Activated CD8-positive, alpha-beta memory T cell treated with anti-CD3 and anti-CD28 coated beads for 4 hours (primary cell): ENCODE data around the gene CRABP1.

ENCODE experiments used
- DNase-seq, 2 donors: peaks; one replicate each; pipeline ENCODE4 v3.0.0-alpha.2; 2020; ENCODE audit warnings: low read depth in 2 of 2

The CRABP1 gene

DNA sequence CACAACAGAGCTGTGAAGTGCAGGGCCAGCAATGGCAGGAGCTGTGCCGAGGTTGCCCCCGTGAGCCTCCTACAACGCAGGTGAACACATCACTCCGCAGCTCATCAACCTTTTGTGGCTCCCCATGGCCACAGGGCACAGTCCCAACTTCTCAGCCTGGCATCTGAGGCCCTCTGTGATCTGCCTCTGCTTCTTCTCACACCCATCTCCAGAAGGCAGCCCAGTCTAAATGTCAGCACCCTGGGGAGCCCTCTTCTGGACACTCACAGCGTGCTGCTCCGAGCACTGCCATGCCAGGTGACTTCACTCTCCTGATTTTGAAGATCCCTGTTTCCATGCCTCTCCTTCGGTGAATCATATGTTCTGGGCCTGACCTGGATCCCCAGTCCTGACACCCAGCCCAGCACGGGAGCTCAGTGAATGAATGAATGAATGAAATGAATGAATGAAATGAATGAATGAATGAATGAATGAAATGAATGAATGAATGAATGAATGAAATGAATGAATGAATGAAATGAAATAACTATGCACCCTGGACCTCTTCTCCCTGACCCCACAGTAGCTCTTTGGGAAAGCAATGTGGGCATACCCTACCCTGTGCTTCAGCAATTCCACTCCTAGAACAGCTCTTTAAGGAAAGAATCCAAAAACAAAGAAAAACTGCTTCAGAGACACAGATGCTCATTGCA, 22.9 kb upstream of the CRABP1 start:
- DNase-seq, result no peak

DNA sequence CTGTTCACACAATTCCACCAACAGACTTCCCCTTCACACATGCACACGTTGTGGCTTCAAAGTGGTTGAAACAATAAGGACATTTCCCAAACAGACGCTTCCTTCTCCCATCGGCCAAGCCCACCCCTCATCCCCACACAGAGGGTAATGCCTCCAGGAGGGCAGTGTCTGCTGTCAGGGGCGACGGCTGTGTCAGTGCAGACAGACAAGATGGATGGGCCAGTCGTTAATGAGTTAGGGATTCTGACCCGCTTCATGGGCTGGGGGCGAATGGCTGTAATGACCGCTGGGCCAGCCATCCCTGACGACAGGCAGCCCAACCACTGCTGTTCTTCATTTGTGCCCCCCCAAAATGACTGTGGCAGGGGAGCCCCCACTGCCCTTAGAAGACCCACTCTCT, 20.6 kb upstream of the CRABP1 start:
- no peak for DNase-seq

DNA sequence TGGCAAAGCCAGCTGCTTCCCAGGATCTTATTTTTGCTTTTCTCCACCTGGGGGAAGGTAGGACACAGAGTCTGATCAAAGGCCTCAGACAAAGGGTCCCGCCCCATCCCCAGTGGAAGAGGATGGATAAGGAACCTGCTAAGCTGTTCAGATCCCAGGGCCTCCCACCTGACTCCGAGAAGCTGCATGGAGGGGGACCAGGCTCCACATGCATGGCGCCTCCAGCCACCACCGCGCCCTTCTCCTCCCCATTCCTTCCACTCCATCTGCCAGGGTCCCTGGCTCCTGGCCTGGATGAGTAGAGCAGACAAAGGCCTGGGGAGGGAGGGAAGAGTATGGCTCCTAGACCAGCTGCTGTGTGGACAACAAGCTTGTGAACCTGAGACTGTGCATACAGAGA, 20.0 kb upstream of the CRABP1 start:
- DNase-seq, result no peak

DNA sequence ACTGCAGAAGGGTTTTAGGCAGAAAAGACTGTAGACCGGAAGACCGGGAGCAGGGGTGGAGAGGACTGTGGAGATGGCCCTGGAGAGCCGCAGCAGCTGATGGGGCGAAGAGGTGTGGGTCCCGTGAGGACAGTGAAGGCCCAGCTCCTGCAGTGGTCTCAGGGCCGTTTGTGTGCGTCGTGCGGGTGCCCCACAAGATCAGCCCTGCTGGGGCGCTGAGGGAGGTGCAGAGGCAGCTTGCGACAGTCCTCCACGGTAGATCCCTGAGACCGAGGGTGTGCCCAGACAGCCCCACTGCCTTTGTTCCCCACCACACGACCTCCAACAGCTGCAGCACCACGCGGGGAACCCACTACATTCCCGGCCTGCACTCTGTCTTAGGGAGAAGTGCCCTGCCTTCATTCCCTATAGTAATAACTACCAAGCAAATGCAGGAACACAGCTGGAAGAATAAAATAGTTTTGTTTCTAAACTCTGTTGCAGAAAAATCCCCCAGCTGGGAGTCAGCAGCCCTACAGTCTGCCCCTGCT, 19.0 kb upstream of the CRABP1 start:
- DNase-seq, result no peak

DNA sequence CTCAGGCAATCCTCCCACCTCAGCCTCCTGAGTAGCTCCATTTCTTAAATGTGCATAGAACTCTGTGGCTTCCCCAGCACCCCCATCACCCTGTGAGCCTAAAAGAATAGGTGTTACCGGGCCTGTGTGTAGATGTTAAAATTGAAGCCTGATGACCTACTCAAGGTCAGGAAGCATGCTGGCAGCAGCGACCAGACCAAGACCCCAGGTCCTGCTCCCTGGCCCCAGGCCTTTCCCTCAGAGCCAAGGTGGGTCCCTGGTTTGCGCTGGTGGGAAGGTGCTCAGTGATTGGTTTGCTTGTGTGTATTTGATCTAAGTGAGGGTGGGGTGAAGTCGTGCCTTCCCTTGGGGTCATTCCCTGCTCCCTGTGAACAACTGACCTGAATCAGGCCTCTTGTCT, 18.4 kb upstream of the CRABP1 start:
- DNase-seq, result no peak

DNA sequence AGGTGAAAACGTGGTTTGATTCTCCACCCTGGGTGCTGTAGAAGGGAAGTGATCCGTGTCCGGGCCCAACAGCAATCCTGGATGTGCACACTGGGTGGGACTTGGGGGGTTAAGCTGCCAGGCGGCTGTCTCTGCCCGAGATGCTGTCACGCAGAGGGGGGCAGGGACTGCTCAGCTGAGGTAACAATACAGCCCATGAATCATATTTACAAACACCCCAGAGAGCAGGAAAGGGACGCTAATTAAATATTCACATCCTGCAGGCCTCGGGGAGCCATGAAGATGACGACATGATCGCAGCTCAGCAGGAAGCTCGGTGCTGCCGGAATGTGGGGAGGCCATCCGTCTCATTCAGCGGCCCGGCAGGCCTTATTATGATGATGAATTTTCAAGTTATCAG, 17.9 kb upstream of the CRABP1 start:
- no peak for DNase-seq

DNA sequence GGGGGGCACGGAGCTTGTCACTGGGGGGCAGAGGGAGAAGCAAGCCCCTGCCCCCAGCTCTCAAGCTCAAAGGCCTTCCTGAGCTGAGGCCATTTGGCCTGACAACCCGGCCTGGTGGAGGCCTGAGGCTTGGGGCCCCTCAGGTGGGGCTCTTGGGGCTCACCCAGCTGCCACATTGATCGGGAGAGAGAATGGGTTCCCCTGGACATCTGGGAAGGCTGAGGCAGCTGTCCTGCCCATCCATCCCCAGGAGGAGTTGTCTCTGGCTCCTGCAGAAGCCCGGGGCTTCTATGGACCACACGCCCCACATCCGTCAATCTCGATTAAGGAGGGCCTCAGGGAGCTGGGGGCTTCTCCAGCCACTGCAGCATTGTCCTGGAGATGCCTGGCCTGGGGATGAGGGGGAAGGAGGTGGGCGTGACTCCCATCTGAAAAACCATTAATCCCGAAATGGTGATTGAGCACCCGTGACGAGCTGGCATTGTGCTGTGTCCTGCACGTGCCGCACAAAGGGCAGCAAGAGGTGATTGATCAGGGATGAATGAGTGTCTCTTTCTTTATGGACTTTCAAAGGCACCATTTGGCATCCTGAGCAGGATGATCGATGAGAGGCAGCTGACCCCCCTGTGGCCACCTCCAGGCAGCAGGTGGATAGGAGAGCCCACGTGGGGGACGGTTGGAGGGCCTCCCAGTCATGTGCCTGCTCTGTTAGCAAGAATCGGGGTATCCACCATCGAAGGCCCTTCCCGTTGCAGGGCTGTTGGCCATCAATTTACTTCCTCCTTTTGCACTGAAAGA, 17.2 kb upstream of the CRABP1 start:
- no peak for DNase-seq

DNA sequence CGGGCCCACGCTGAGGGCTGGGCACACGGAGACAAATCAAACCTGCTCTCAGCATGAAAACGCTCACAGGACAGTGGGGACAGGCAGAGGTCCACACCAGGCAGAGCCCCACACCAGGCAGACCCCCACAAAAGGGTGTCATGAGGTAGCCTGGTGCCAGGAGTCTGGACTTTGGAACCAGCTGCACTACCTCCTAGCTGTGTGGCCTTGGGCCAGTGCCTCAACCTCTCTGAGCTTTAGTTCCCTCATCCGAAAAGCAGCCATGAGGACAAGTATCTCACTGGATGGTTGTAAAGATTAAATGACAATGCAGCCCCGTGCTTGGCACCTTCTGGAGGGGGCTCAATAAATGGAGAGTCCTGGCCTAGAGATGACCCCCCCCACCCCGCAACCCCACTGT, 16.5 kb upstream of the CRABP1 start:
- DNase-seq, result no peak

DNA sequence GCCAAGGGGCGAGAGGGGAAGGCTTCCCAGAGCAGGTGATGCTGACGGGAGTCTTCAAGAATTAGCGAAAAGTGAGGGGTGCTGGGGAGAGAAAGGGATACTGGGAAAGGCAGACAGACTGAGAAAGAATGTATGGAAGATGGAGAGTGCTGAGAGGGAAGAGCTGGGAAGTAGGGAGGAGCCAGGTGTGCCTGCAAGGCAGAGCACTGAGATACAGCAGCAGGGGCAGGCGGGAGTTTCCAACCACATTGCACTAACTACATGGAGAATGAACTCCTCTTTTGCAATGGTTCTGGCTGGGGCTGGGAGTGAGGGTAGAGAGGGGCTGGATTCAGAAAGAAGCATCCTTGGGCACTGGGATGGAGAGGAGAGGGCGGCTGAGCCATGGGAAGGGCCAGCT, 16.0 kb upstream of the CRABP1 start:
- no peak for DNase-seq

DNA sequence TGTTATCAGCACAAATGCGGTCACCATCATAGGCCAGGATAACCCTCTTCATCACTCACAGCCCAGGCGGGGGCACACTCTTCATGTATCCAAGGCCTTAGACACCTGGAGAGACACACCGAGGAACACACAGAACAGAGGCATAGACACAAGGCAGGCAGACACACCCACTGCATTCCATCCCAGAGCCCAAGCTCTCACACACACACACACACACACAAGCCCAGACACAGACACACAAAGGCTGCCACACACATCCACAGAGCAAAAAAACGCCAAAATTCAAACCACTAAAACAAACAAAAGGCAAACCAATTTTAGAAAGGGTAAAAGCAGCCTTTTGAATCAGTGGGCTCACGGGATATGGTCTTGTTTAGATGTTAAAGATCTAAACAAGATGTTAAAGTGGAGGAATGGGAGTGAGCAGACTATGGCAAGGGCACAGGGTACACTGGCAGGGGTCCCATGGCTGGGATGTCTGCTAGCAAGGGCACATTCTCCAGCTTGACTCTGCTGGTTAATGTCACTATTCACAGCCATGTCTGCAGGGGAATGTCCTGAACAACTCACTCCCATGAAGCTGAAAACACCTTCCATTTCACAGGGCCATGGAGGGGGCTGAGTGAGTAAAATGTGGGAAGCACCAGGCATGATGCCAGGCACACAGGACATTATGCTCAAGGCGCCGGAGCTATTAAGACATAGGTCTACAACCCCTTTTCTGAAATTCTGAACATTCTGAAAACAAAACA, 14.9 kb upstream of the CRABP1 start:
- no peak for DNase-seq

DNA sequence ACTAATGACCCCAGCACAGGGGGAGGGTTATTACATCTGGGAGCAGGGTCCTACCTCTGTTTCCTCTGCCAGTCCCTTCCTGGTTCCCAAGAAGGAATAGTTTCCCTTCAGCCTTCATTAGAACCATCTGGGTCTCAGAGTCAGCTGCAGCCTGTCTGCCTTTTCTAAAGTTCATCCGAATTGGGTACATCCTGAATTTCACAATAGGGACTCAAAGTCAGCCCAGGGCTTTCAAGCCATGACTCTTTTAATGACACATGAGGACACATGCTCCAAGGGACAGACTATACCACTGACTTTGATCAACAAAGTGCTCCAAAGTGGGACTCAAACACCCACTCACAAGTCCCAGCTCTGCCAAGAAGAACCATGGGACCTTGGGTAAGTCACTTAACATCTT, 12.7 kb upstream of the CRABP1 start:
- DNase-seq, result no peak

DNA sequence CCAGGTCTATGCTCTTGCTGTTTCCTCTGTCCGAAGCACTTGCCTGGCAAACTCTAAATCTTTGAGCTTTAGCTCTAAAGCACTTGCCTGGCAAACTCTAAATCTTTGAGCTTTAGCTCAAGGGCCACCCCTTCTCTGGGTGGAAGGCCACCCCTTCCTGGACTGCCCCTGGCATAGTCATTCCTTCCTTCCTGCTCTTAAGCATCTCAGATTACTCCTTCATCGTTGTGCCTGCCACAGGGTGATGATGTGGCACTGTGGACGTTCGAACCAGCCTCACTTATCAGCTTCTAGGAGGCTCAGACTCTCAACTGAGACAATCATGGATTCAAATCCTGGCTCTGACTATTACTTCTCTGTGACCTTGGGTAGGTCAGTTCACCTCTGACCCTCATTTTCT, 10.5 kb upstream of the CRABP1 start:
- DNase-seq, result no peak

DNA sequence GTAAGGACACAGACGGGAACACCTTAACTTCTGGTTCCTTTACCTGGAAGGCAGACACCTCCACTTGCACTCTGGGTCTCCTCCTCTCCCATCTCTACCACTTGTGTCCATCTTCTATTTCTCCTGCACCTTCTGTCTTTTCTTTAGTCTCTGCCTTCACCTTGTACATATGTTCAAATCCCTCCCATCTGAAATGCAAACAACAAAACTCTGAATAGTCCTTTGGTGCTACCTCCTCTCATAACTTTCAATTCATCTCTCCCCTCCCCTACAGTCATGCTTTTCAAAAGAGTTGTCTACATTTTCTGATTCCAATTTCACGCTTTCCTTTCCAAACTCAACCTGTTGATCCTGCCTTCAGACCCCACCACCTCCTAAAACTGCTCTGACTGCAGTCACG, 5.3 kb upstream of the CRABP1 start:
- DNase-seq, result no peak

DNA sequence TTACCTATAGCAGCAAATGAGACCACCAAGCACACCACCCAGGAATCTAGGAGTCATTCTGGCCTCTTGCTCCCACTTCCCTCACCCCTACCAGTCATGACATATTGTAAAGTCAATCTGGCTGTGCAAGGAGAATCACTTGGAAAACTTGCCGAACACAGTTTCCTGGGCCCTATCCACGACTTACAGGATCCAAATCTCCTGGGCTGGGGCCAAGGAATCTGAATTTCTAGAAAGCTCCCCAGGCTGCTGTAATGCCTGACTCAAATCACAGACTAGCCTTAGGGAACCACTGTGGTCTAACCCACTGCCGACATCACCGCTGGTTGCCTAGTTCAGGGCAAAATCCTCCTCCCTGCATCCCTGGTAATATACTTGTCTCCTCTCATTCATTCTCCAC, 4.2 kb upstream of the CRABP1 start:
- DNase-seq, result no peak

DNA sequence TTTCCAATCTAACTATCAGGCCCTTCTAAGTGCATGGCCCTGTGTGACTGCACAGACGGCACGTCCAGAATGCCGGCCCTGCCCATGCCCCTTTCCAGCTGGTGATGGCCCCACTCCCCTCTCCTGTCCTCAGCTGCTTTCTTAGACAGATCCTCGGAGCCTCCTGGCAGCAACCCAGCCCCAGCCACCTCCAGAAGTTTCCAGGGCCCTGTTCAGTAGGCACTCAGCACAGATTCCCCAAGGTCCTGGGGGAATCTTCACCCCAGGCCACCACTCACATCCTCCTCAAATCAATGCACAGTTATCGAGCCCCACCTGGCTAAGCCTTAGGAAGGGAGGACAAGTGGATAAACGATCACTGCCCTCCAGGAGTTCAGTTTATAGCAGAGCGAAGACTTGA, 1.4 kb upstream of the CRABP1 start:
- no peak for DNase-seq

DNA sequence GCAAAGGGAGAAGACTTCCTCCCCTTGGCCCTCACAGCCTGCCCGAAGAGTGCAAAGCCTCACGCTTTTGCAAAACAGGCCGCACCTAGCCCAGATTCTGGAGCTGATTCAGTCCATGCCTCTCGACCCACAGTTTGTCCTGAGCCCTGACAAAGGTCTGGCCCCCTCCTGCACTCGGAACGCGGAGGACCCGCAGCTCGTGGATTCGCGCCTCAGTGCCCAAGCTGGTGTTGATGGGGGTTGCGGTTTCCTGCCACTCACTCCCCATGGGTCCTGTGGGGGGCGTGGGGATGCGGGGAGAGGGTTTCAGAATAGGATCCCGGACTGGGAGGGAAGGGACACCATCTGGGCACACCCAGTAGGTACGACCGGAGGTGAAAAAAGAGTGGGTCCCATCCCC, 594 bp upstream of the CRABP1 start:
- no peak for DNase-seq

DNA sequence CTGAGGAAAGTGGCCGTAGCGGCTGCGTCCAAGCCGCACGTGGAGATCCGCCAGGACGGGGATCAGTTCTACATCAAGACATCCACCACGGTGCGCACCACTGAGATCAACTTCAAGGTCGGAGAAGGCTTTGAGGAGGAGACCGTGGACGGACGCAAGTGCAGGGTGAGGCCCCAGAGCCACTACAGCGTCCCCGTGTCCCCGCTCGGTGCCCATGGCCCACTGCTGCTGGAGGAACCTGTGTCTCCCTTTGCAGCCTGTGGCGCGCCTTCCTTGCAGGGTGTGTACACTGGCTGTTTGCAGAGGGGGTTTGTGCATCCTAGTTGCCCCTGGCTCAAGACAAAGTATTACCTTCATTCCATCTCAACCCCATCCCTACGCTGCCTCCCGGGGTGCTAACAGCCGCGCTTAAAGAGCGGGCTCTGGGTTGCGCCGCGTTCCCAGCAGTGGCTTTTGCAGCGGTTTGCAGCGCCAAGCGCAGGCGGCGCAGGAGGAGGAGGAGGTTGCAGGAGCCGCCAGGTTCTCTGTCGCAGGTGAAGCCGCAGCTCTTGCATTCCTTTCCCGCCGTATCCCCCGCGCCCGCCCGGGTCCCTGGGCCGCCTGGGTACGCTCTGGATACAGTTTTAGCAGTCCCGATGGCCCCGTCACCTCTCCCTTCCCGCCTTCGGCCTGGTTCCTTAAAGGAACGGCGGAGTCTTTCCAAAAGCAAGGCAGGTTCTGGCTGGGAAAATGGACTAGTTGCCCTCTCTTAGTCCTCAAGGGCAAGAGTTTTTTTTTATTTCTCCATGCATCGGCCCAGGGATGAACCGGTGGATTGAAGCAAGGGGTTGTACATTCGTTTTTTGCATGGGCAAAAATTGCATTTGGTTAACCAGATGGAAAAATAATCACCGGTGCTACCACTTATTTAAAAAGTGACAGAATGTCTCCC, 1.2 kb downstream of the CRABP1 start:
- DNase-seq, result no peak

DNA sequence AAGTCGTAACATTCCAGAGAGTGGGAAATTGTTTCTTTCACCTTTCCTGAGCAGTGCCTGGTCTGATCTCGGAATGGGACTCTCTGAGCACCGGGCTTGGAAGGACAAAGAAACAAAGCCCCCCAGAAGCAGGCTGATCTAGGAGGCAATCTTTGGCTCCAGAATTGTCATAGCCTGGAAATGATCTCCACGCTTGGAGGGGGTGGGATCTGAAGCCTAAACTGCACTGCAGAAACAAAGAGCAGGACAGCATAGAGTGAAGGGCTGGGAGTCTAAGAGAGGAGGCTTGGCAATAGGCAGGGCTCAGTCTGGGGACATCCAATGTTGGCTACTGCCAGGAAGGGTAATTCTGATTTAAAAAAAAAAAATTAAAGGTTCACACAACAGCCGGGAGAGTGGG, 1.9 kb downstream of the CRABP1 start:
- no peak for DNase-seq

DNA sequence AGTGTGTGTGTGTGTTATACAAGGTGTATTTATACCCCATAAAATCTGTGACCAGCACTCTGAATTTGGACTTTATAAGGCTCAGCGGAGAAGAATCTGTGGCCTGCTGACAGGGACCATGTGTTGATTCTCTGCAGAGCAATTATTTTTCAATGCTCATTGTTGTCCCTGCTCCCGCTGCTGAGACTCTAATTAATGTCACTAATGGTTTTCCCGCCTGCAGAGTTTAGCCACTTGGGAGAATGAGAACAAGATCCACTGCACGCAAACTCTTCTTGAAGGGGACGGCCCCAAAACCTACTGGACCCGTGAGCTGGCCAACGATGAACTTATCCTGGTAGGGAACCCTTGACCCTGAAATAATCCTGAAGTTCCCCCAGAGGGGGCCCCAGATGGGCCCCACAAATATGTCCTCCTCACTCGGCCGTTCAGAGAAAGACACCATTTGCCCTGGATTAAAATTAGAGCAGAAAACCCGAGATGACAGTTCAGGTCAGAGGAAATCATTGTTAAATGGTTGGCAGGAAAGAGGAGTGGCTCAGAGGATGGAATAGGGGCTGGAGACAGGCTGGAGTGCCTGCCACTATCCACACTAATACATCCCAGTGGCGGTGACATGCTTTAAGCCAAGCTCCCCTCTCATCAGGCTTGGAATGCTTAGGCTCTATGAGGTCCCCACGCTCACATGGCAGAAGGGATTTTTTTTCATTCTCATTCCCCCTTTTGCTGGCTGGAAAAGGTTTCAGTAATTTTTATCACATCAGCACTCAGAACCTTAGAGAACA, 3.3 kb downstream of the CRABP1 start:
- DNase-seq, result no peak

DNA sequence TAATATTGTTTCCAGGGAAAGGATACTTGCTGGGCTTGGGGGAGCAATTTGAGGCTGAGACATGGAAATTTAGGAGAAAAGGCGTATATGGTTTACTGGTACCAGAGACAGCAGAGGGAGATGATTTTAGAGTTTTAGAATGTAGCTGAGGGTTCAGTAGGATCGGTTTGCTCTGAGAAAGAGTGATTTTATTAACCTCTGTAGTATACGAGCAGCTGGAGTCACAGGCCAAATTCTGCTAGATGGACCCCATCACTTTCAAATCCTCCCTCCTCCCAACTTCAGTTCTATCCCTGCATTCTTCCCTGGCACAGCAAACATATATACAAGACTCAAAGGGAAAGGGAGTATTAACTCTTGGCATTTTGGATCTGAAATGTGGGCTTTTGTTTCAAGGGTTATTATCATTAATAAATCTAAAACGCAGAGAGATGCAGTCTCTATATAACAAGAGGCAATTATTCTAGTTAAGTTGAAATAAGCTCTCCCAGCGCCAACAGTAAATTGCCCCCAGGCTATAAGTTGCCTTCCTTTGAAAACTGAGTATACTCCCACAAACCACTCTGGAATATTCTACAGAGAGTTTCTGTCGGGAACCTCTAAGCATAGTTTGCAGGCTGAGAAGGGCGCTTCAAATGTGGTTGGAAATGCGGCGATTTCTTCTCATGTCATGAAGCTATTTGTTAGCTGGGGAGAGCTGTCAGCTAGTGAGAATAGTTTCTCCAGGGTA, 5.4 kb downstream of the CRABP1 start:
- no peak for DNase-seq
